IPS-NIHi11 (cell line): ENCODE data around the gene PFDN1.

ENCODE experiments used
- DNase-seq: peaks from one replicate; pipeline ENCODE4 v3.0.0; 2012; ENCODE audit warnings: mixed read lengths, low spot score

The PFDN1 gene

DNA sequence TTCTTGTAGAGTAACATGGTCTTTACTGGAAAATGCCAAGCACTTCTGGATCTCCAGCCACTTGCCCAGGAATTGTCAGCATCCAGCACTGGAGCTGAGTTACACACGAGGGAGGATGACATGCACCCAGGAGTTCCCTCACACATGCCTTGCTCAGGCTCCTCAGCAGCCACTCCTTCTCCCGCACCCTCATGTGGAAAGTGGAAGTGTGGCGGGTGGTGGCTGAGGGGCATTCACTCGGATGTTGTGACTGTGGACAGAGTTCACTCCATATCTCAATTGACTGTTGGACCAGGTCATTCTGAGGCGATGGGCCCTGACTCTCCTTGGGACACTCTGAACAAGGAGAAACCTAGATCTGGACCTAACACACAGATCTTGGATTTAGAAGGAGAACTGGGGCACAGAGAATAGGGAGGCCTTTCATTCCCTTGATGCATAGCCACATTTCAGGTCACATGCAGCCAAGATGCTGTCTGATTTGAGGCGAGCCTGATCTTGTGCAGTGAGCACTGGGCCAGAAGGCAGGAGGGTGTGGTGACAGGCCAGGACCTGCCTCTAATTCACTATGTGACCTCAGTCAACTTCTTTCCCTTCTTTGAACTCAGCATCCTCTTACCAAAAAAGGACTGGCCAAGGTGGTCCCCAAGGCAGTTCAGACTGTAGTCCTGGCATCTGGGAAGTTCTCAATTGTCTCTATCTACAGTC is 65.9 kb downstream of the PFDN1 start:
- DNase-seq: no peak

DNA sequence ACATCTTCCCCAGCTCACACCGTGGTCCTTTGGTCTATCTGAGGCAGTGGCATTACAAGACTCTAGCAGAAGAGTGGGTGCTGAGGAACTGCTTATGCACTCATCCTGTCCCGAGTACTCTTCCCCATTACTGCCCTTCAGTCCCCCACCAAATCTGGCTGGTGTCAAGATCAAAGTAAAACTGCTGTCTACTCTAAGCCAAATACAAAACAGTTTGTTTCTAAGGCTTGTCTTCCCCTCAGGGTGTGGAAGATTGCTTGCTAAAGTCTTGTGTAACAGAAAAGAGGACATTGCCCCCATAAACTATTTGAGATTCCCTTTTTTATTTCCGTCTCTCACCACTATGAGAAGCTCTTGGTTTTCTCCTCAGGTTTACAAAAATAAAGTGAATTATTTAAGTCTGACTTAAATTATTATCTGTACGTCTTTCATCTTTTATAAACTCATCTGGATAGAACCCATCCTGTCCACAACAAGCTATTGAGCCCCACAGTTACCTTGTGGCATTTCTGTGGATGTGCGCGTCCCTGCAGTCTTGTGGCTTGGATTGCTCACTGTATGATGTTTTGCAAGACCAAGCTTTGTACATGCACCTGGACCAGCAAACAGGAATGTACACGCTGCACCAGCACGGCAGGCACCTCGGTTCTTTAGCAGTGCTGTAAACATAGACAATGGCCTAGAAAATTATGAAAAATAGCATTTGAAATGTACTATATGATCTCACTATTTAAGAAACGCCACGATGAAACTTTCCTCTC is 66.9 kb downstream of the PFDN1 start:
- no peak for DNase-seq

DNA sequence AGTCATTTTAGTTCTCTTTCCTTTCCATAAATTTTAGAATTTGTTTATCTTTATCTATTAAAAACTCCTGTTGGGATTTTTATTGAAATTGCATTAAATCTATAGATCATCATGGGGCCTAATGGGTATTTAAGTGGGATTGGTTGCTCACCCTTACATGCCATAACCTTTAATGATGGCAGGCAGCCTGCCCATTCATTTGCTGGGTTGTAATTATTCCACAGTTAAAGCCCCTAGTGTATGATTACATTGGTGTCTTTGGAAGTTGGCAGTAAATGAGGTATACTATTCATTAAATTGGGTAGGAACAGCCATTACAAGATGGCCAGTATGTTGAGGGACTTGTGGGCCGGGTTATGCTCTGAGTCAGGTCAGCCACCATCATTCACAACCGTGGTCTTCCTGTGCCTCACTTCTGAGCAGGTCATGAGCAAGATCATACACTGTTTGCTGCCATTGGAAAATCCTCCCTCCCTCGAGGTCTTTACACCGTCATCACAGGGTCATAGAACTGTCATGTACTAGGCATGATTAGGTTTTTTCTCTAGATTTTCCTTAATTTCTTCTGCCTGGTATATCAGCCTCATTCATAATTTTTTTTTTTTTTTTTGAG is 68.4 kb downstream of the PFDN1 start:
- no peak for DNase-seq

DNA sequence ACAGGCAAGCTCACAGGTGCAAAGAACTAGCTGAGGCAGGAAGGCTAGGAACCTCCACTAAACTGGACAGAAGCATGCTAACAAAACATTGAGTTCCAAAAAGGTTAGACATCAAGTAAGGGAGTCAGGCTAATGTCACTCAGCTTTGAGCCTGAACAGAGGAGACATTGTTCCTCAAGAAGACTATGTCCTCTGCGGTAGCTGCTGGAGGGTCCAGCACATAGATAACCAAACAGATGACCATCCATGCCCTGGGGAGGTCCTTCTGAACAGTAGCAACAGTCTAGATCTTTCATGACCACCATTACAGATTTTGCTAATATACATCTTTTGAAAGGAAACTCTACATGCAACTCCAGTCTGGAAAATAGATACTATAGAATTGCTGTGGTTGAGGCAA is 70.2 kb downstream of the PFDN1 start:
- DNase-seq: no peak

DNA sequence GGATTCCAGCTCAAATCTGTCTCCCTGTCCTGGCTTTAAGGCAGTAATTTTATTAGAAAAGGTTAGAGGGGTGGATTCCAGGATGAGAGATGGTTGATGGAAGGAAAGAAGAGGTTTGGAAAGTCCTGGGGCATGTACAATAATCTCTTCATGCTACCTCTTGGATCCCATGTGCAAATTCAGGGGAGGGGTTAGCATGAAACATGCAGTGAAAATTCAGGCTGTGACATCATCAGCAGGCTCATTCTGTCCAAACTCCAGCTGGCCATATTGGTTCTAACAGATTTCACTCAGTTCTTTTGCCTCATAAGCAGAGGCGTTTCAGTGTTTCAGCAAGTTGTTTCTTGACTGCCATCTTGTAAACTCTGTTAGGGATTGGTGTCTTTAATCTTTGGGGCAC is 72.5 kb downstream of the PFDN1 start:
- DNase-seq: no peak

DNA sequence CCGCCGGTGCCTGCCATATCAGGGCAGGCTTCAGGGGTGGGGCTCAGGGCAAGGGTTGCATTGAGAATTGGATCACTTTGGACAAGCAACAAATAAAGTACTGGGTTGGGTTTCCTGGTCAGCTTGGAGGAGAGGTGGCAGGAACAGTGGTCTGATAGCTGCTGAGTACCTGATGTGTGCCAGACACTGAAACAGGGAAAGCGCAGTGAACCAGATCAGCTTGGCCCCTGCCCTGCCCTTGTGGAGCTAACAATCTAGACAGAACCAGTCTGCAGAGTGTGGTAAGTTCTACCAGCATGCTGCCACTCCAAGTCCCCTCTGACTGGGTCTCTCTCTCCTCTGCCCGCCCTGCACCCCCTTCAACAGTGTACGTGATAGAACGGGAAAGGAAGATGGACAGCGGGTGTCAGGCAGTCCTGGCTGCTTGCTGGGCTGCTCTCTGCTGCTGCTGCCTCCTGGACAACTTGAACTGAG is 74.5 kb downstream of the PFDN1 start:
- no peak for DNase-seq

DNA sequence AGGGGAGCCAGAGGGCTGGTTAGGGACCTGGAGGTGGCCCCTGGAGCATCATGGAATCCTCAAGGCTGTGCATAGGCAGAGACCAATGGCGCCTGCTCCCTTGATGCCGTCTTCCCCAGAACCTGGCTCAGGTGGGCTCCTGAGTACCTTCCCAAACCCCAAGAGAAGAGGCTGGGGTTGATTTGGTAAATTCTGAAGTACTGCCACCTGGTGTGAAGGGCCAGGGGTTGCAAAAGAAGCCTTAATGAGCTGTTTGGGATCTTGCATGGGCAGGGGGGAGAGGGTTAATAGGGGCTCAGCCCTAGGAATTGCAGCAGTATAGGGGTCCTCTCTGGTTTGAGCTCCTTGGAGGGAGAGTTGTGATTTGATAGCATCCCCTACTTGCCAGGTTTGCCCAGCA is 75.9 kb downstream of the PFDN1 start:
- no peak for DNase-seq

DNA sequence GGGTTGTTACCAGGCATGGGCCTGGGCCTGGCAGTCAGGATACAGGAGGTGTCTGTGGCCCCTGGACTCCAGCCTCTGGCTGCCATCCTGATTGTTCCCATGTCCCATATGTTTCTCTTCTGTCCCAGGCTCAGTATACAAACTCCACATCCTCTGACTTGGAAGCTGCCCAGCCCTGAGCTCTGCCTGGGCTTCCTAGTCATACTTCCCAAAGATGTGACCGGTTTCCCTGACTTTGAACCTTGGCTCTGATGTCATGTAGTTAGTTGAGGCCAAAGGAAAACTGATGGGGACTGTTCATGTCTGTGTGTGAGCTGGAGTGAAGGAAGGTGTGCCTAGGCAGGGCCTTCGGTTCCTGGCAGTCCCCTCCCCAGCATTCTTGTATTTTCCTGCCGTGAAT is 77.5 kb downstream of the PFDN1 start:
- DNase-seq: no peak

DNA sequence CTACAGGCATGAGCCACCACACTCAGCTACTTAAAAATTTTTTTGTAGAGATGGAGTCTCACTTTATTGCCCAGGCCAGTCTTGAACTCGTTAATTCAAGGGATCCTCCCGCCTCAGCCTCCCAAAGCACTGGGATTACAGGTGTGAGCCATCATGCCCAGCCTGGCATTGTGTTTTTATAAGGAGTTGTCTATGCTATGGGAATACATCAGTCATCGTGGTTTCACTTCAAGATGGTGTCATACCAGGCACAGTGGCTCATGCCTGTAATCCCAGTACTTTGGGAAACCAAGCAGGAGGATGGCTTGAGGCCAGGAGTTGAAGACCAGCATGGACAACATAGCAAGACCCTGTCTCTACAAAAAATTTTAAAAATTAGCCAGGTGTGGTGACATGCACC is 78.2 kb downstream of the PFDN1 start:
- no peak for DNase-seq

DNA sequence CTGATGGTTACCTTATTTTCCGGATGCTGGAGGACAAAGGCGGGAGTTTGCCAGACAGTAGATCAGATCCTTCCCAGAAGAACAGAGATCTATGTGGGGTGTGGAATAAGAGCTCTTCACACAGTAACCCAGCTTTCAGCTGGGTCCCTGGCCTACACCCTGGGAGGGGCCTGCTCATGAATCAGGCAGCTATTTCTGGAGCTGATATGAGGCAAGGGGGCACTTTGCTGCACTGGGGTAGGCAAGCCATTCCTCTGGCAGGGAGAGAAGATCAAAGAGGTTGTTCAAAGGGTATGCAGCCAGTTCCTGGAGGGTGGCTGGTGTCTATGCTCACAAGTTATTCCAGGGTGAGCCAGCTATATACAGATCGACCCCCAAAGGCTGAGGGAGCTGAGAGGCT is 79.3 kb downstream of the PFDN1 start:
- no peak for DNase-seq

DNA sequence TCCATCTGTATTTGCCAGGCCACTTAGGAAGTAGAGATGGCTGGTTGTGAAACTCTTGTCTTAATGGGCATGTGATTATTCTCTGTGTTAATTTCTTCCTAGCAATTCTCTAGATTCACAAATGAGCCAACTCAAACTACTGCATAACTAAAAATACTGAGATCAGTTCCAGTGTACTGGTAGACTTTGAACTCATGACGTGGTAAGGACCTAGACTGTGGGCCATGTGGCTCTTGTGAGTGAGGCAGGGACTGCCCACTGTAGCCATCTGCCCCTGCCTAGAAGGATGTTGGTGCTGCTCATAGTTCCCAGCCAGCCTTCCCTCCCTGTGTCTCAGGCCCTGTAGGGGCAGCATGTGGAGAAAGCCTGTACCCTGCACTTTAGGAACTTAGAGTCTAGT is 80.5 kb downstream of the PFDN1 start:
- no peak for DNase-seq

DNA sequence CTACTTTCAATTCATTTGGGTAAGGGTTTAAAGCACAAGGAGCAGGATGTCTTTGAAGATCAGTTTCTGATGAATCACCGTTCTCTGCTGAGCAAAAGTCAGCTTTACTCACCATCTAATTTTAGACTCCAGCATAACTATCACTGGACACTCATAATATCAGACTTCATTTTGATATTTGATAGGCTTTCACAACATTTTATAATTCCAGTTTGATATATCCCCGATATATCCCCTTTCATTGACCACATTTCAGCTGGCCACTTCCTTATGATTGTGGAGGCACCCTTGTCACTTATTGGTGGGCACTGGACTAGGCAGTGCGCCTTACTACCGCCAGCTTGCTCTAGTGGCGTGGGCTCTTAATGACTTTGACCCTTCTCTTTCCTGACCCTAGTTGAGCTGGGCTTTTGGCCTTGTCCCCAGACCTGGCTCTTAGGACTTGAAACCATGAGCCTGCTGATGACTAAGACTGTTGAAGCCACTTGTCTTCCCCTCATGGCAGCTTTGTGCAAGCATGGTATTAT is 81.1 kb downstream of the PFDN1 start:
- no peak for DNase-seq

DNA sequence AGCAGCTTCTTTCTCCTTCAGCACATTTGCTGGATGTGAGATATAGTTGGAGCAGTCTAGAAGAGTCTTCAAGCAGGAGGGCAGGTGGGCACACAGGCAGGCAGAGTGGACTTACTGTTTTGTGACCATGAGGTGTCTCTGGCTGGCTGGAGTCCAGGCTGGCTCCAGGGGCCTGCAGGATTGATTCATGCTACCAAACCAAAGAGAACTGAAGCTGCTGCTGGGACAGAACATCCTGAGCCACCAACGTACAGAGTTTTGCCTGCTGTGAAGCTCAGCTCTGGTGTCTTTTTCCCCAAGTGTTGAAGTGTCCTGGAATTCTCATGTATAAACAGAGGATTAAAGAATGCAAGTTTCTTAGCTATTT is 82.2 kb downstream of the PFDN1 start:
- no peak for DNase-seq

DNA sequence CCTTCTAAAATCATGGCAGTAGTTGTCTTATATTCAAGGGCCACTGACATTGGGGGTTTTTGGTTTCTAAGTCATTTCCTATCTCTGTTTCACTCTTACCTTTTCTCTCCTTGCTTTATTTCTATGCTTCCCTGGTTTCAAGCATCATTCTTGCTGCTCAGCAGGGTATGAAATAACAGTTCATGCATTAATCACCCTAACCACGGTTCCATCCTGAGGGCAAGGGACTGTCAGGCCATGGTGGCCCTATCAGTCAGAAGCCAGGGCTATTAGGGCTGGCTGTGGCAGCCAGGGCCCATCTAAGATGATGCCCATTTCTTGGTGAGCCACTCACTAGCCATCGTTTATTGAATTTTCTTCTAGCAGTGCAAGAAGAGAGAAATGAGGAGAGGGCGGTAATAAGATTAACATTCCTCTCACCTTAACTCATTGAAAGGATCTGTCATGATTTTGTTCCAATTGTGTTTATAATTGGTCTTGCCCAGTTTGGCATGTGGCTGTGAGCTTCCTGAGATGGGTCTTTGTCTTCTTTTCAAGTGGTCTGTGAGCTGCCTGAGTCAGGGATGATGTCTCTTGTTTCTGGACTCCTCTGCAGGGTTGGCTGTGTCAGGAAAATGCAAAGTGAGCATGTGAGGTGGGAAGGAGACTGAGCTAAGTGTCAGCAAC is 82.7 kb downstream of the PFDN1 start:
- no peak for DNase-seq

DNA sequence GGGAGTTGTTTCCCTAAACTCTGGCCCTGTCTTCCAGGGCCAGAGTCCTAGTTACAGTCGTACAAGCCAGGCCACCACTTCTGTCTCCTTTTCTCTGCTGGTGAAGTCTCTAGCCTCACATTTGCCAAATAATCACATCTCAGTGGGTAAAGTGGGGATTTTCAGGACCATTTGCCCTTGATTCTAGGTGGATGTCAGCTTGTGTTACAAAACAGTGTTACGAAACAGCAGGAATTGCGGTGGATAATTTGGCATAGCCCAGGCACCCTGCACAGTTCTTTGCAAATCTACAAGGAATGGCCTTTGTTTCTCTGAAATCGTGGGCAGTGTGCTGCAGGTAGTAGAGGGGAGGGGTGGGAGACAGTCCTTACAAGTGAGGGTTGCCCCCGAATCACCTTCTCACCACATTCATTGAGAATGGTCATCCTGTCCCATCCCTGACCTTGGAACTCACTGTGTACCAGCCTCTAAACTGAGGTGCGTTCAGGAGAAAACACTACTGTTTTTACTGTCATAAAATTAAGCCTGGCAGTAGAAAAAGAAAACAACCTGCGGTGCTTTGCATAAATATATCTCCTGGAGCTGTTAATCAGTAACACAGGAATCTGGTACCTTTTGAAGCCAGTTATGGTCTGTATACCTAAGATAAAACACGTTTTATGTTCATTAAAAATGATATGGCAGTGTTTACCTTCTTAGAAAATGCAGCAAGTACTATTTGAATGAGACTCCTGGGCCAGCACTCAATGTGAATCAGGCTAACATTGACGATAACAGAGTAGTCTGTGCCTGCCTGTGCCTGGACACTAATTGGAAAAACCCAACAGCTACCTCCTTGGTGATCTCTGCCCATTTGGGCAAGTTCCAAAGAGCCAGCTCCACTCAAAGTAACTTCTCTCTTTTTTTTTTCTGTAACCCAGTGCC is 83.6 kb downstream of the PFDN1 start:
- no peak for DNase-seq

DNA sequence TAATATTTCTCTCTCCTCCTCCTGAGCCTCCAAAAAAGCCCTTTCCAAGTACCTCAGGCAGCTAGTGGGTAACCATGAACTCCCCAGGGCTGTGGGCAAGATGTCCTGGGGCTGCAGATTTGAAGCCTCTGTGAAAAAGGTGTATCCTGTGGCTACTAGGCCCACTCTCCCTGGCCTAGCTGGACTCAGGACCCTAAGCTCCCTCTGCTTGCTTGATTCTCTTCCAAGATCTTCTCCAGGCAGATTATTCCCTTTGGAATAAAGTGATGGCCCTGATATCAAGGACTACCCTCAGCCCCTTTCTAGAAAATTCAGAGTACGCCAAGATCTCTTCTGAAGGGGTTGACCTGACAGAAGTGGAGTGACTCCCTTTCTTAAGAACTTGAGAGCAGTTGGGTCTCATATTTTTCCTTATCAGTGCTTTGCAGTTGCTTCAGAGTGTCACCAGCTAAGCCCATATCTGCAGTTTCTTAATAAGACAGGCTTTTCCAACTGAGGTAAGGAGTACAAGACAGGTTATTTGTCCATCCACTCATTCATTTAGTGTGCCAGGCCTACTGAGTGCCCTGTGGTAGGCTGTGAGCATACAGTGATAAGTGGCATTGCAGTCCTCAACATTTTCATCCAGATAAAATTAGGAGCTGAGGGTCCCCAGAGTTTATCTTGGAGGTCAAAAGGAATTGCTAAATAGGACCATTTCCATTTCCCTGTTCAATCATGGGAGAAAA is 85.4 kb downstream of the PFDN1 start:
- DNase-seq: no peak

DNA sequence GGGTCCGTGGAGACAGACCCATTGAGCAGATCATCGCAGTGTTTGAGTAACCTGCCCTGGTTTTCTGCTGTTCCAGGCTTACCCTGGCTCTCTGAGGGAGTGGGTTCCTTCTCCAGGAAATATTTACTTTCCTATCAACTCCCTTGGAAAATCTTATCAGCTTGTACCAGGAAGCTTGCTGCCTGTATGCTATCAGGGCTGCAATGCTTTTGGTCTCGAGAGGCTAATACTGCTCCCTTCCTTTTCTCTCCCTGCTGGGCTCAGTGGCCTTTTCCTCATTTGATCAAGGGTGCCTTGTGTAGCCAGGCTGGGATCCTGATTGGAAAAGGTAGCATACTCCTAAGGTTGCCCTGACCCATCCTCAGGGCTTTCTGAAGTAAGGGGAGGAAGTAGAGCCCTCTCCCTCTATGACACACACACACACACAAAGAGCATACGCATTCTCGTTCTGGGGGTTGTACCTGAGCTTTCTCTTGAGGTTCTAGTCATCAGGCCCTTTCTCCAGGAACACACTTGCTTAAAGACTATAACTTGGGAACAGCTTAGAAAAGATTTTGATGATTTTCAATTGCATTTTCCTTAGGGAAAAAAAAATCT is 86.3 kb downstream of the PFDN1 start:
- DNase-seq: no peak

DNA sequence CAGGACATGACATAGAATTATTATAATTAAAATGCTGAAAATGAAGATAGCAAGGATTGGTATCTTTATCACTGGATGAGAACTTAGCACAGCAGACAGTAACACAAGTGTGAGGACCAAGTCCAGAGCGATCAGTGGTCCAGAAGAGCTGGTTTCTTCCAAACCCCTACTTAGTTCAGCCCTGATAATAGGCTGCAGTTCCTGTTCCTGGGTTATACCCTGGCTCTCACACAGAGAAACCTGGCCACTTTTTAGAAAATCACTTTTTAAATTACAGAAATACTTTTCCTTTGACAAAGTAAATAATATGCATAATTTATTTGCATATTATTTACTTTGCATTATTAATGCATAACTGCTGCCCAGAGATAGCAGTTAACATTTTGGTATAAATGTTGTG is 87.6 kb downstream of the PFDN1 start:
- no peak for DNase-seq

DNA sequence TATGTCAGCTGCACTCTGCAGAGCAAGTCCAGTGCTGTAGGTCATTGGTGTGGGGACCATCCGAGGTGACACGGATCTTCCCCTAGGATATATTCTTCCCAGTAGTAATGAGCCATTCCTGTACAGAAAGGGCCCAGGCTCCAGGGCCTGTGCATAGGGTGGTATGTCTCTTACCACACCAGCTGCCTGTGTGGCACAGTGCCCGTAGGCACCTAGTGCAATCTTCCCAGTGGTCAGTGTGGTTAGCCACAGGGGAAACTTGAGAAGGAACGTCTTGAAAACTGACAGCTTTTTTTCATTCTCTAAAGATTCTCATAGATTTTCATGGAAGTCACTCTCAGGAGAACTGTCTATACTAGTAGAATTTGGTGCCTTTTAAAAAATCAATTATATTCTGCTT is 88.1 kb downstream of the PFDN1 start:
- no peak for DNase-seq

DNA sequence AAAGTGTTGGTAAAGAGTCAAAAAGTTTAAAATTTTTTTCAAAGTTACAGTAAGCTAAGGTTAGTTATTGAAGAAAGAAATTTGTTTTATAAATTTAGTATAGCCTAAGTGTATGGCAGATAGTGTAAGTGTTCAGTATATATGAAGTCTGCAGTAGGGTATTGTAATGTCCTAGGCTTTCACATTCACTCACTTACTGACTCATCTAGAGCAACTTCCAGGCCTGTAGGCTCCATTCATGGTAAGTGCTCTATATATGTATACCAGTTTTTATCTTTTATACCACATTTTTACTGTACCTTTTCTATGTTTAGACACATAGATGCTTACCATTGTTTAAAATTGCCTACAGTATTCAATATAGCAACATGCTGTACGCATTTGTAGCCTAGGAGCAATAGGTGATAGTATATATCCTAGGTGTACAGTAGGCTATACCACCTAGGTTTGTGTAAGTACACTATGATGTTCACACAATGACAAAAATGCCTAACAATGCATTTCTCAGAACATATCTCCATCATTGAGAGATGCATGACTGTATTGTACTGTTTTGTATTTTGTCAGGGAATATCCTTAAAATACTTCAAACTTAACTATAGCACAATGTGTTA is 89.4 kb downstream of the PFDN1 start:
- no peak for DNase-seq
